ENCODE data around the gene GAN. TPM values are rescaled to one million over a fixed set of nuclear protein-coding genes. Genes with fewer than 3 reads are reported as not detected.
"Not testable (repeated sequence)": the region's sequence is repeated elsewhere in the genome, so short reads cannot be mapped to it uniquely, and the experiment has no call there.

GAN gene
- total RNA-seq, 5 donors from 2014 or later (not counting 1 experiment from before 2014, with no cell fraction given) = 5.4 to 8.1 (median 7.5) TPM

DNA sequence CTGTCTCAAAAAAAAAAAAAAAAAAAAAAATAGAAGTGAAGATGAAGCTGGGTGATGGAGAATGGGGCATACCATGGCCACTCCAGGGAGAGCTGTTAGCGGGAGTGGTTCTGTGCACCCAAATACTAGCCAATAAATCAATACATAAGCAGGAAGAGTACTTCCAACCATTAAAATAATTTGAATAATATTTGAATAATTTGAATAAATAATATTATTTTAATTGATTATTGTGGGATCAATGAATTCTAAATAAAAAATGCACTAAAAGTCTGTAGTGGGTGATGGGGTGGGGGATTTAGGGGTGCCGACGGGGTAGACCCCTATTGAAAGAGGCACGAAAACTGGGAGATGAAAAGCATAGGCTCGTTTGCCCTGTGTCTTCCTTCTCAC, 88.4 kb downstream of the GAN start:
- Mint-ChIP-seq H3K36me3 (no peaks in the 10 kb centered on the region), H3K27ac (no peak overlapping the region), H3K4me1 (peaks cover 0 to 6% (median 0%) of the 10 kb centered on the region in 3 donors), H3K9me3 (peaks cover 0 to 4% (median 0%) of the 10 kb centered on the region in 3 donors), H3K4me3 (peak overlapping the region in 1 of 3 donors; percentile 20), H3K27me3 (no peaks in the 10 kb centered on the region)
- Histone ChIP-seq H3K36me3 (ENCODE audit: control insufficient read depth in 2 of 2, extremely low read depth in 1 of 2, insufficient read depth in 1 of 2, low read length in 1 of 2) (no peaks in the 10 kb centered on the region), H3K27ac (ENCODE audit: low read length) (no peak overlapping the region), H3K4me3 (ENCODE audit: control insufficient read depth in 1 of 2, extremely low read depth in 1 of 2, low read length in 1 of 2) (no peak overlapping the region), H3K9me3 (no peaks in the 10 kb centered on the region), H3K27me3 (replicated peaks in 1 of 2; ENCODE audit: control insufficient read depth in 2 of 2, extremely low read depth in 1 of 2, insufficient read depth in 2 of 2, low read length in 1 of 2) (peaks cover 0 to 5% of the 10 kb centered on the region in 2 experiments), H3K4me1 (ENCODE audit: control insufficient read depth in 1 of 2, extremely low read depth in 1 of 2, insufficient read depth in 2 of 2, low read length in 2 of 2) (peaks cover 0 to 10% of the 10 kb centered on the region in 2 experiments)
- no CpG with 5 or more reads among the region's 5 CpGs for WGBS (ENCODE audit: insufficient coverage)
- DNase-seq (no peak), ATAC-seq (replicated peaks in 1 of 4) (peak in 1 of 4 experiments; percentile 17)
- ChIA-PET POLR2A (interaction anchor here (0.5 to 0.6 kb wide), 4 partner anchors 72 to 342 kb away, joined by 3 to 6 read pairs (median 4); no protein-coding TSS in a partner anchor), CTCF (interaction anchor here (0.6 to 0.9 kb wide), 11 partner anchors 10 to 1765 kb away, joined by 3 to 5 read pairs (median 3); no protein-coding TSS in a partner anchor)

DNA sequence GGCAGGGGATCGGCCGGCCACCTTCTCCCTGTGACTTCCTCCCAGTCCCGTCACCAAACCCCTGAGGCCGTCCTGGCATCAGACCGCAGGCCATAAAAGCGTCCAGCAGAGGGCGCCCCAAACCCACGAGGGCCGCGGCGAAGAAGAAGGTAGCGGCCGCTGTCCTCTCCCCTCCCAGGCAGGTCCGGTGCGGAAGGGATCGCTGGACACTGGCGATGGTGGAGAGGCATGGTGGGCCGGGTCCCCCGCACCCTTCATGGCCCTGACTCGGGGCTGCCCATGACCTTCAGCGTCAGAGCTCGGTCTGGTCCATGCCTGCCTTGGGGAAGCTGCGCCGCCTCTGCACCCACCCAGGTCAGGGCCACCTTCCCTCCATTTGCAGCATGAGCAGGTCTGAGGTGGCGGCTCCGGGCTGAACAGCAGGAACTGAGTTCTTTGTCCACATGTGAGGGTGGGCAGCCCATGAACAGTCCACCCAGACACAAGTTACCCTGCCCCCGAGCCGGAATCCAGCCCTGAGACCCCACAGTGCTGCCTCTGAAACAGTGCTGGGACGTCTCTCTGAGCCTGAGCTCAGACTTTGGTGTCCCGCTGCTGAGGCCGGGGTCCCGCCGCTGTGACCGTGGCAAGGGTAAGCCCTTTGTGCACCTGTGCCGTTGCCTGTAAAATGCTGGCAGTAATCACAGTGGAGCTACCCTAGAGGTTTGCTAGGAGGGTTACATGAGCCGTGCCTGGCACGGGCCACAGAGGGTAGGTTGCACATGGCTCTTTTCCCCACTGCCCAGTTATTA, 89.0 kb downstream of the GAN start:
- ATAC-seq (replicated peaks in 1 of 4) (peak; percentile 80 to 93 (median 88)), DNase-seq (peak; percentile 35 to 89 (median 73))
- H3K36me3 ChIP-seq (ENCODE audit: control insufficient read depth in 2 of 2, extremely low read depth in 1 of 2, insufficient read depth in 1 of 2, low read length in 1 of 2) = no peaks in the 10 kb centered on the region
- POLR2A ChIA-PET = interaction anchor here (0.5 to 0.6 kb wide), 3 partner anchors 71 to 342 kb away, joined by 4 to 6 read pairs (median 4); no protein-coding TSS in a partner anchor
- WGBS (ENCODE audit: insufficient coverage) = 40% methylated on average over 23 of the region's 37 CpGs
- no peak overlapping the region for H3K27ac ChIP-seq (ENCODE audit: low read length)
- H3K27ac Mint-ChIP-seq = no peak overlapping the region
- CTCF ChIA-PET = interaction anchor here (0.5 to 1.2 kb wide), 10 partner anchors 35 to 483 kb away, joined by 3 to 7 read pairs (median 4); no protein-coding TSS in a partner anchor
- peaks cover 0 to 4% (median 0%) of the 10 kb centered on the region in 3 donors for H3K9me3 Mint-ChIP-seq
- H3K27me3 Mint-ChIP-seq = no peaks in the 10 kb centered on the region
- H3K4me1 ChIP-seq (ENCODE audit: control insufficient read depth in 1 of 2, extremely low read depth in 1 of 2, insufficient read depth in 2 of 2, low read length in 2 of 2) = peaks cover 0 to 10% of the 10 kb centered on the region in 2 experiments
- H3K27me3 ChIP-seq (replicated peaks in 1 of 2; ENCODE audit: control insufficient read depth in 2 of 2, extremely low read depth in 1 of 2, insufficient read depth in 2 of 2, low read length in 1 of 2) = peaks cover 0 to 5% of the 10 kb centered on the region in 2 experiments
- no peaks in the 10 kb centered on the region for H3K36me3 Mint-ChIP-seq
- peak overlapping the region in 2 of 3 donors; percentile 20 to 37 for H3K4me3 Mint-ChIP-seq
- peak overlapping the region; percentile 27 to 40 for H3K4me3 ChIP-seq (ENCODE audit: control insufficient read depth in 1 of 2, extremely low read depth in 1 of 2, low read length in 1 of 2)
- no peaks in the 10 kb centered on the region for H3K9me3 ChIP-seq
- H3K4me1 Mint-ChIP-seq = peaks cover 0 to 6% (median 0%) of the 10 kb centered on the region in 3 donors

DNA sequence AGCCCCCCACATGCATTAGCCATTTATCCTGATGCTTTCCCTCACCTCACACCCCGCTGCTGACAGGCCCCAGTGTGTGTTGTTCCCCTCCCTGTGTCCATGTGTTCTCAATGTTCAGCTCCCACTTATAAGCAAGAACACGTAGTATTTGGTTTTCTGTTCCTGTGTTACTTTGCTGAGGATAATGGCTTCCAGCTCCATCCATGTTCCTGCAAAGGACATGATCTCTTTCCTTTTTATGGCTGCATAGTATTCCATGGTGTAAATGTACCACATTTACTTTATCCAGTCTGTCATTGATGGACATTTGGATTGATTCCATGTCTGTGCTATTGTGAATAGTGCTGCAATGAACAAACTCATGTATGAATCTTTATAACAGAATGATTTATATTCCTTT, 90.2 kb downstream of the GAN start:
- H3K4me3 Mint-ChIP-seq; DNase-seq; H3K27ac ChIP-seq (ENCODE audit: low read length); H3K27ac Mint-ChIP-seq; H3K27me3 Mint-ChIP-seq; H3K36me3 Mint-ChIP-seq; CTCF ChIA-PET; ATAC-seq (replicated peaks in 1 of 4); H3K4me1 ChIP-seq (ENCODE audit: control insufficient read depth in 1 of 2, extremely low read depth in 1 of 2, insufficient read depth in 2 of 2, low read length in 2 of 2); H3K9me3 ChIP-seq; H3K36me3 ChIP-seq (ENCODE audit: control insufficient read depth in 2 of 2, extremely low read depth in 1 of 2, insufficient read depth in 1 of 2, low read length in 1 of 2); H3K4me3 ChIP-seq (ENCODE audit: control insufficient read depth in 1 of 2, extremely low read depth in 1 of 2, low read length in 1 of 2); H3K4me1 Mint-ChIP-seq; POLR2A ChIA-PET; H3K9me3 Mint-ChIP-seq; H3K27me3 ChIP-seq (replicated peaks in 1 of 2; ENCODE audit: control insufficient read depth in 2 of 2, extremely low read depth in 1 of 2, insufficient read depth in 2 of 2, low read length in 1 of 2): not testable (repeated sequence)
- WGBS (ENCODE audit: insufficient coverage) = no CpG with 5 or more reads among the region's 2 CpGs

DNA sequence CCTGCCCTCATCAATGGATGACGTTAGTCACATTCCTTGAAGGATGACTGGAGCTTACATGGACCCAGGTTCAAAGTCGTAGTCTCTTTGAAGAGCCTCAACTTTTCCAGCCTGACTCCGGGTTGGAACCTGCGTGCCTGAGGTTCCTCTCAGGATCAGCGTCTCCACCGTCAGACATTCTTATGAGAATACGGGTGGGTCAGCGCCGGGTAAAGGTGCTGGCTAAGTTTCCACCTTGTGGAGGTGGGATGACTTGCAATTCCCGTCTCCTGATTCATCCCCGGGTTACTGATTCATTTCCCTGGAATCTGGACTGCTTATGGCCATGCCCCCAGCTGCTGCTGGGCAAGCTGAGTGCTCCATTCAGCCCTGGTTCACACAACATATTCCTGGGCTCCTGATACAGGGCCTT, 90.9 kb downstream of the GAN start:
- POLR2A ChIA-PET = no interaction called here
- H3K36me3 ChIP-seq (ENCODE audit: control insufficient read depth in 2 of 2, extremely low read depth in 1 of 2, insufficient read depth in 1 of 2, low read length in 1 of 2) = no peaks in the 10 kb centered on the region
- H3K27me3 ChIP-seq (replicated peaks in 1 of 2; ENCODE audit: control insufficient read depth in 2 of 2, extremely low read depth in 1 of 2, insufficient read depth in 2 of 2, low read length in 1 of 2) = peaks cover 0 to 8% of the 10 kb centered on the region in 2 experiments
- no peak overlapping the region for H3K4me3 ChIP-seq (ENCODE audit: control insufficient read depth in 1 of 2, extremely low read depth in 1 of 2, low read length in 1 of 2)
- peaks cover 0 to 6% (median 0%) of the 10 kb centered on the region in 3 donors for H3K4me1 Mint-ChIP-seq
- 100% methylated on average over 3 of the region's 11 CpGs for WGBS (ENCODE audit: insufficient coverage)
- no peak overlapping the region for H3K4me3 Mint-ChIP-seq
- no peaks in the 10 kb centered on the region for H3K9me3 Mint-ChIP-seq
- no peaks in the 10 kb centered on the region for H3K9me3 ChIP-seq
- H3K4me1 ChIP-seq (ENCODE audit: control insufficient read depth in 1 of 2, extremely low read depth in 1 of 2, insufficient read depth in 2 of 2, low read length in 2 of 2) = peaks cover 0 to 10% of the 10 kb centered on the region in 2 experiments
- ATAC-seq (replicated peaks in 1 of 4) (no peak), DNase-seq (no peak)
- H3K27ac Mint-ChIP-seq = no peak overlapping the region
- H3K27me3 Mint-ChIP-seq = no peaks in the 10 kb centered on the region
- H3K27ac ChIP-seq (ENCODE audit: low read length) = no peak overlapping the region
- no peaks in the 10 kb centered on the region for H3K36me3 Mint-ChIP-seq
- CTCF ChIA-PET = interaction anchor here in 1 of 2 donors (0.6 kb wide), 1 partner anchor 195 kb away, joined by 9 read pairs; no protein-coding TSS in a partner anchor

DNA sequence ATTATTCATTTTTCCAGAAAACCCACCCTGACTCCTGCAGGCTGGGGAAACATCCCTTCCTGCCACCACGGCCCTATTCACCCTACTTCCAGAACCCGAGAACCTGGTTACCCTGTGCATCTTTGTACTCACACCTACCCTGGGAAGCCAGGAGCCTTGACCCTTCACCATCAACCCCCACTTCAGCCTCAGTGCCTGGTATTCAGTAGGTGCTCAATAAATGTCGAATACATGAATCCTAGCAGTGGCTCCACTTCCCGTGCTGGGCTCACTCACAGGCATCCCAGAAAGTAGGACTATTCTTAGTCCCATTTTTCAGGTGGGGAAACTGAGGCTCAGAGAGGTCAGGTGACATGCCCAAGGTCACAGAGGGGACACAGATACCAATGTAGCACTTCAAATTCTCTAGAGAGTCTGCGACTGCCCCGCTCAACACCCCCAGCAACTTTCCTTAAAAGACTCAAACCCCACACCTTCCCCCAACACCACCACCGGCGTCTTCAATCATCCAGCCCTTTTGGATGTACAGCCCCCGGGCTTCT, 93.7 kb downstream of the GAN start:
- no peak overlapping the region for H3K27ac ChIP-seq (ENCODE audit: low read length)
- DNase-seq = no peak
- H3K4me3 Mint-ChIP-seq = no peak overlapping the region
- H3K9me3 ChIP-seq = no peaks in the 10 kb centered on the region
- no peaks in the 10 kb centered on the region for H3K27me3 Mint-ChIP-seq
- WGBS (ENCODE audit: insufficient coverage) = 94% methylated on average over 9 of the region's 9 CpGs
- no peaks in the 10 kb centered on the region for H3K36me3 Mint-ChIP-seq
- no peak for ATAC-seq (replicated peaks in 1 of 4)
- peaks cover 0 to 7% of the 10 kb centered on the region in 2 experiments for H3K4me1 ChIP-seq (ENCODE audit: control insufficient read depth in 1 of 2, extremely low read depth in 1 of 2, insufficient read depth in 2 of 2, low read length in 2 of 2)
- peaks cover 0 to 4% (median 0%) of the 10 kb centered on the region in 3 donors for H3K4me1 Mint-ChIP-seq
- no peaks in the 10 kb centered on the region for H3K9me3 Mint-ChIP-seq
- H3K4me3 ChIP-seq (ENCODE audit: control insufficient read depth in 1 of 2, extremely low read depth in 1 of 2, low read length in 1 of 2) = no peak overlapping the region
- H3K27me3 ChIP-seq (replicated peaks in 1 of 2; ENCODE audit: control insufficient read depth in 2 of 2, extremely low read depth in 1 of 2, insufficient read depth in 2 of 2, low read length in 1 of 2) = peaks cover 0 to 5% of the 10 kb centered on the region in 2 experiments
- ChIA-PET POLR2A (no interaction called here), CTCF (no interaction called here)
- H3K36me3 ChIP-seq (ENCODE audit: control insufficient read depth in 2 of 2, extremely low read depth in 1 of 2, insufficient read depth in 1 of 2, low read length in 1 of 2) = no peaks in the 10 kb centered on the region
- H3K27ac Mint-ChIP-seq = no peak overlapping the region

DNA sequence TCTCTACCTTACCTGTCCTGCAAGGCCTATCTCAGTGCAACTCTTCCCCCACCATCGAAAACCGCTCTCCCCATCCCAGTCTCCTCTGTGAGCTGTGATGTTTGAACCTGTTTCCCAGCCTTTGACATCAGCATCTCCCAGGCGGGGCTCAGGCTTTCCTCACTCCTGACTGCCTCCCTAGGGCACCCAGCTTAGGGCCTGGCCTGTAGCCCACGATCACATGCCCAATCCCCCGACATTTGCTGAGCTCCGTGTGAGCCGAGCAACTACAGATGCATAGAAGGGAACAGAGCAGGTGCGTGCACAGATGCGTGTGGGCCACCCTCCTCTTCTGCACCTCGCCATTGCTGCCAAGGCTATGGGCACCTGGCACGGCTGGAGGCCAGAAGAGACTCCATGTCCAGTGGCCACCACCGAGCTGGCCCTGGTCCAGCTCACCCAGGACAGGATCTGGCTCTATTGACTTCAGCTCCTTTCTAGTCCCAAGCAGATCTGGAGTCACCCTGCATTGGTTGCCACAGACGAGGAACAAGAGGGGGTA, 94.3 kb downstream of the GAN start:
- Mint-ChIP-seq H3K36me3 (no peaks in the 10 kb centered on the region), H3K9me3 (no peaks in the 10 kb centered on the region), H3K4me3 (no peak overlapping the region), H3K27ac (peak overlapping the region in 1 of 2 donors; percentile 10), H3K27me3 (no peaks in the 10 kb centered on the region), H3K4me1 (peaks cover 0 to 3% (median 0%) of the 10 kb centered on the region in 3 donors)
- no peaks in the 10 kb centered on the region for H3K9me3 ChIP-seq
- H3K4me3 ChIP-seq (ENCODE audit: control insufficient read depth in 1 of 2, extremely low read depth in 1 of 2, low read length in 1 of 2) = no peak overlapping the region
- H3K36me3 ChIP-seq (ENCODE audit: control insufficient read depth in 2 of 2, extremely low read depth in 1 of 2, insufficient read depth in 1 of 2, low read length in 1 of 2) = no peaks in the 10 kb centered on the region
- peaks cover 0 to under 1% of the 10 kb centered on the region in 2 experiments for H3K4me1 ChIP-seq (ENCODE audit: control insufficient read depth in 1 of 2, extremely low read depth in 1 of 2, insufficient read depth in 2 of 2, low read length in 2 of 2)
- no peak overlapping the region for H3K27ac ChIP-seq (ENCODE audit: low read length)
- ChIA-PET POLR2A (no interaction called here), CTCF (interaction anchor here in 1 of 2 donors (0.5 kb wide), 1 partner anchor 25 kb away, joined by 4 read pairs; no protein-coding TSS in a partner anchor)
- 78% methylated on average over 12 of the region's 13 CpGs for WGBS (ENCODE audit: insufficient coverage)
- ATAC-seq (replicated peaks in 1 of 4) = no peak
- H3K27me3 ChIP-seq (replicated peaks in 1 of 2; ENCODE audit: control insufficient read depth in 2 of 2, extremely low read depth in 1 of 2, insufficient read depth in 2 of 2, low read length in 1 of 2) = peaks cover 0 to 8% of the 10 kb centered on the region in 2 experiments
- DNase-seq = no peak
